GM12874 (cell line): ENCODE measurements around the gene SLX4IP.

ENCODE experiments used
- CTCF ChIP-seq: IDR thresholded peaks from 2 replicates; pipeline ENCODE4 v1.5.1; 2011; ENCODE audit warnings: low read depth, mild to moderate bottlenecking, control low read depth, low read length, moderate library complexity; ENCODE audit not compliant: insufficient read depth

The SLX4IP gene

GRCh38 chr20:10603378-10603777 lies 168.3 kb downstream of the SLX4IP start:
- TF ChIP-seq CTCF, result no peak

GRCh38 chr20:10603971-10604864 lies 169.1 kb downstream of the SLX4IP start:
- TF ChIP-seq CTCF, result no peak

- no peak for TF ChIP-seq CTCF
These were observed 169.8 kb downstream of the SLX4IP start for GRCh38 chr20:10604865-10605440.

- TF ChIP-seq CTCF, result no peak
These were observed 170.6 kb downstream of the SLX4IP start for GRCh38 chr20:10605547-10606195.

- no peak for TF ChIP-seq CTCF
These were observed 174.2 kb downstream of the SLX4IP start for GRCh38 chr20:10609276-10609675.

GRCh38 chr20:10609770-10610169 lies 174.7 kb downstream of the SLX4IP start:
- no peak for TF ChIP-seq CTCF

- no peak for TF ChIP-seq CTCF
These were observed 175.1 kb downstream of the SLX4IP start for GRCh38 chr20:10610251-10610650.
